Right lobe of liver (tissue), 4 donors: Measurements from ENCODE around the gene POLE.

Experiments
- CTCF ChIP-seq, 4 donors: fragments of 200-600 bp in 3 of 4; fragments of 450-650 bp in 1 of 4; IDR thresholded peaks; one replicate each; pipeline versions ENCODE4 v1.5.1 to v1.8.0; 2016 to 2022; ENCODE audit warnings: antibody characterized with exemption in 4 of 4, mild to moderate bottlenecking in 2 of 4
- POLR2A ChIP-seq: fragments of 450-650 bp; IDR thresholded peaks from one replicate; pipeline ENCODE4 v1.6.1; 2017; ENCODE audit warnings: antibody characterized with exemption, mild to moderate bottlenecking
- donor health status: DM: no; HTN: no; CAD: no.
- donor health status: DM: no; HTN: no; CAD: no.
- donor health status: DM: no; HTN: yes; CAD: no.

- TF ChIP-seq POLR2A (no peak), CTCF (IDR thresholded peaks at IDR 0.05) (no peak)
Observed at GRCh38 chr12:132642846-132643835, 44.0 kb downstream of the POLE start.
